Stimulated activated CD4-positive, alpha-beta T cell treated with anti-CD3 and anti-CD28 coated beads, Interleukin-2, amount 100 ng/mL, for 4 hours (primary cell): ENCODE data around the gene CATSPERZ.
"Not testable (repeated sequence)": the region's sequence is repeated elsewhere in the genome, so short reads cannot be mapped to it uniquely, and the experiment has no call there.

Experiments
- DNase-seq: peaks from one replicate; pipeline ENCODE4 v3.0.0-alpha.2; 2020; ENCODE audit warnings: low read depth

The CATSPERZ gene

DNA sequence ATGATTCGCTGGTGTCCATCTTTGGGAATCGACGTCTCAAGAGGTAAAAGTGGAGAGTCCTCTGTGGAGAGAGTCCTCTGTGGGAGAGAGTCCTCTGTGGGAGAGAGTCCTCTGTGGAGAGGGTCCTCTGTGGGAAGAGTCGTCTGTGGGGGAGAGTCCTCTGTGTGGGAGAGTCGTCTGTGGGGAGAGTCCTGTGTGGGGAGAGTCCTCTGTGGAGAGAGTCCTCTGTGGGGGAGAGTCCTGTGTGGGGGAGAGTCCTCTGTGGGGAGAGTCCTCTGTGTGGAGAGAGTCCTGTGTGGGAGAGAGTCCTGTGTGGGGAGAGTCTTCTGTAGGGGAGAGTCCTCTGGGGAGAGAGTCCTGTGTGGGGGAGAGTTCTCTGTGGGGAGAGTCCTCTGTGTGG, 20.9 kb downstream of the CATSPERZ start:
- no peak for DNase-seq

- no peak for DNase-seq
Measured at GRCh38 chr11:64321533-64321932, 21.4 kb downstream of the CATSPERZ start.

DNA sequence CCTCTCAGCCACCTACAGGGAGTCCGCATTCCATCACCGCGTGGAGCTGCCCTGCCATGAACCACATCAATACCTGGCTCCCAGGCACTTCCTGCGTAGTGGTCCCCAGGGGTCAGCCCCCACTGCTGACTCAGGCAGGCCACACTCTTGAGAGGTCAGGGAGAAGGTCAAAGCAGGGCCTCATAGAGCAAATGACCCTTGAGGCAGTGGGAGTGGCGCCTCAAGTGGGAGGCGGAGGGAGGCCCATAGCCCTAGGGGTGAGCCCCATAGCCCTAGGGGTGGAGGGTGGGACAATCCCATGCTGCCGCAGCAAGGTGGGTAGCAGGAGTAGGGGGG, 22.7 kb downstream of the CATSPERZ start:
- no peak for DNase-seq

DNA sequence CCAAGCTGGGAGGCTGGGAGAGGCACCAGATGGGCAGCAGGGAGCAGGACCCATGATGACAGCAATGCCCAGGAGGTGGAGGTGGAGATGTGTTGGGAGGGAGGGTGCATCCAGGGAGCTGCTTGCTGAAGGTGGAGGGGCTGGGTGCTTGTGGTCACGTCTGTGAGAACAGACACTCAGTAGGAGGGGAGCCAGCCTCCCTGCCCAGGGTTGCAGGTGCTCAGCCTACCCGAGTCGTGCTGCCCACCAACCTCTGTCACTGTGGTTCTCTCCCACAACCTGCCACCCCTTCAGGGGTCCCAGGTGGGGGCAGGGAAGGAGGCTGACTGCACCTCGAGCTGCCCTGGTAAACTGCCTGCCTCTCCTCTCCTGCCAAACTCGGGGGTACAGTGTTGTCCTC, 23.2 kb downstream of the CATSPERZ start:
- no peak for DNase-seq

- DNase-seq, result not testable (repeated sequence)
Measured at GRCh38 chr11:64323984-64324383, 23.8 kb downstream of the CATSPERZ start.

DNA sequence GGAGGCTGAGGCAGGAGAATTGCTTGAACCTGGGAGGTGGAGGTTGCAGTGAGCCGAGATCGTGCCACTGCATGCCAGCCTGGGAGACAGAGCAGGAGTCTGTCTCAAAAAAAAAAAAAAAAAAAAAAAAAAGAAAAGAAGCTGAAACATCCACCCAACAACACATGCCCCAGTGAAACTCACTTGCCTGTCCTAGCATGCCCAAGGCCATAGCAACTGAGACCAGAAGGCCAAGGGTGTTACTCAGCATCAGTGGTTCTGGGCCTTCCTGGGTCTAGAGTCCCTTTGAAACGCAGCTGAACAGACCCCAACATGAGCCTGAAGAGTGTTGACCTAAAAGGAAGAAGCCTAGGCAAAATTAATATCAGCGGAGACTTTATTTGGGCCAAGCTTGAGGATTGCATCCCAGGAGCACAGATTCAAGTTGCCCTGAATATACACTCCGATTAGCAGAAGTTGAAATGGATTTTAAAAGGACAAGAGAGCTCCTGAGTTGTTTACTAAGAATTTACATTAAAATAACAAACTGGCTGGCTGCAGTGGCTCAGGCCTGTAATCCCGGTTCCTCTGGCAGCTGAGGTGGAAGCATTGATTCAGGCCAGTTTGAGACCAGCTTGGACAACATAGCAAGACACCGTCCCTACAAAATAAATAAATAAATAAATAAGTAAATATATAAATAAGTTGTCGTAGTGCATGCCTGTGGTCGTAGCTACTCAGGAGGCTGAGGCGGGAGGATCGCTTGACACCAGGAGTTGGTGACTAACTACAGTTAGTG, 24.7 kb downstream of the CATSPERZ start:
- DNase-seq, result no peak

- DNase-seq, result no peak
Measured at GRCh38 chr11:64327375-64327774, 27.2 kb downstream of the CATSPERZ start.

DNA sequence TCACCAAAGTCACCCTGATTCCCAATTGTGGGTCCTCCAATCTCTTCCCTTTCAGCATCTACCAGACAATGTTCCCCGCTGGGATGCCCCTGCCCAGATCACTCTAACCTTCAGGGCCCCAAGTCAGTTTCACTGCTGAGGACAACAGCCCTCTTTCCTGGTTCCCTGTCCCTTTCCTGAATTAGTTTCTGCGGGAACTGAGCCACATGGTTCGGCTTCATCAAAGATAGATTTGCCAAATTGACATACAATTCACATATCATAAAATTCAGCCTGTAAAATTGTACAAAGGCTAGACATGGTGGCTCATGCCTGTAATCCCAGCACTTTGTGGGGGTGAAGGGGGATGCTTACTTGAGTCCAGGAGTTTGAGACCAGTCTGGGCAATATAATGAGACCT, 27.8 kb downstream of the CATSPERZ start:
- DNase-seq, result no peak

- DNase-seq, result no peak
Measured at GRCh38 chr11:64330888-64331287, 30.7 kb downstream of the CATSPERZ start.

- peak; percentile 36 for DNase-seq
Measured at GRCh38 chr11:64331569-64332371, 31.6 kb downstream of the CATSPERZ start.

DNA sequence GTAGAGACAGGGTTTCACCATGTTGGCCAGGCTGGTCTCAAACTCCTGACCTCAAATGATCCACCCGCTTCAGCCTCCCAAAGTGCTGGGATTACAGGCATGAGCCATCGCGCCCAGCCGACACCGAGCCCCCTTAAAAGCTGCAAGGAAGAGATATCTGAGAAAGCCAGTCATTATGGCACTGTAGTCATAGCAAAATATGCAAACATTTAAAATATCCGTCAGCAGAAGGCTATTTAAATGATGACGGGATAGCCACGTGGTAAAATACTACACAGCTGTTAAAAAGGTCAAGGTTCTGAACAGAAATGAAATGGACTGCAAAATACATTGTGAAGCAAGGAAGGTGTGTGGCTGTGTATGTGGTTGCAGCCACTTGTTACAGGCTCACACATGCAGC, 33.4 kb downstream of the CATSPERZ start:
- DNase-seq, result no peak

GRCh38 chr11:64334764-64335735, 34.9 kb downstream of the CATSPERZ start:
- DNase-seq, result no peak

GRCh38 chr11:64337538-64338249, 37.5 kb downstream of the CATSPERZ start:
- no peak for DNase-seq

GRCh38 chr11:64338716-64339115, 38.6 kb downstream of the CATSPERZ start:
- DNase-seq, result no peak

- no peak for DNase-seq
Measured at GRCh38 chr11:64339286-64339685, 39.1 kb downstream of the CATSPERZ start.

DNA sequence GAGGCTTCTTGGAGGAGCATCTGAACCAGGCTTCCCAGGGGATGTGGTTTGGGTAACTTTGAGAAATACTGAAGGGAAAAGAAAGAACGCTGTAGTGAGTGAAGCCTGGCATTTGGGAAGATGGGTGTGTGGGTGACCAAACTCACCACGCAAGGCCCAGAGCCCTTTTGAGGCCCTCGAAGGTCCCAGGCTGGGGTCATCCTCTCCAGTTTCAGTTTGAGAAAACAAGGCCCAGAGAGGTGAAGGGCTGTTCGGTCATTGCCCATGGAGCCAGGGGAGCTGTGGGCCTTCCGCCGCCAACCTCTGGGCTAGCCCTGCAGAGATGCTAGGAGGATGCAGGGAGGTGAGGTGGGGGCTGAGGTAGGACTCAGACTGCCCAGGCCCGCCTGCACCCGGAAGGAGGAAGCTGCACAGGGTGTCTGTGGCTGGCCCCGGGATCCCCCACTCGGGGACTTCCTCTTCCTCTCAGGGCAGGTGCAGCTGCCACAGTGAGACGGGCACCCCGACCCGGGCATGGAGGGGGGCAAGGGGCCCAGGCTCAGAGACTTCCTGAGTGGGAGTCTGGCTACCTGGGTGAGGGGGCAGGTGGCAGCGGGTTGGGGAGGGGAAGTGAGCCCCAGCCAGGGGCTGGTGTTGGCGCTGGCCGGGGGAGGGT, 39.7 kb downstream of the CATSPERZ start, which contains the start of gene CCDC88B:
CCDC88B (plus strand) TSS at position 451 of the 655 bp plus-strand sequence; CDS start at position 514, 63 bp downstream.
- DNase-seq, result peak; percentile 66

DNA sequence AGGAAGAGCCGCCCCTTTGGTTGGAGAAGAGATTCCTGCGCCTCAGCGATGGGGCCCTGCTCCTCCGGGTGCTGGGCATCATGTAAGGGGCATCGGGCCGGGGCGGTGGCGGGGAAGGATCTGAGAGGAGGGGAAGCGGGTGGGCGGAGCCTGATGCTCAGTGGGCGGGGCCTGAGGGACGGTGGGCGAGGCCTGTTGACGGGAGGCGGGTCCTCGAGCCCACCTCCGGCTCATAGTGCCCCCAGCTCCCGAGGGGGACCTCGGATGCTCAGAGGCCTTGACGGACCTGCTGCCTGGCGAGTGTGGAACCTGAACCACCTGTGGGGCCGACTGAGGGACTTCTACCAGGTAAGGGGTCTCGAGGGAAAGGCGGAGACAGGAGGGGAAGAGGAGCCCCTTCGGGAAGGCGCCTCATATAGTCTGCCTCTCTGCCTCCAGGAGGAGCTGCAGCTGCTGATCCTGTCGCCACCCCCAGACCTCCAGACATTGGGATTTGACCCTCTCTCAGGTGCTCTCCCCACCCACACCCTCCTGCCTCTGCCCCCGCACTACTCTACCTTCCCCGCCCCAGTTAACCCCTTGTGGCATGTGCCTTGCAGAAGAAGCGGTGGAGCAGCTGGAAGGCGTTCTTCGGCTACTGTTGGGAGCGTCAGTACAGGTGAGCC, 40.6 kb downstream of the CATSPERZ start:
- peak; percentile 62 for DNase-seq

GRCh38 chr11:64341429-64341828, 41.3 kb downstream of the CATSPERZ start:
- no peak for DNase-seq

- DNase-seq, result peak; percentile 82
Measured at GRCh38 chr11:64341851-64342791, 42.0 kb downstream of the CATSPERZ start.
